ENCODE measurements around the gene ATP5ME. TPM values are rescaled to one million over a fixed set of nuclear protein-coding genes. Genes with fewer than 3 reads are reported as not detected.
A peak's percentile ranks its signal among the peaks of the same experiment; 100 is the strongest.

The ATP5ME gene
- total and polyA plus RNA-seq, 2 of the 13 experiments (the other 11 are each of a cell fraction or from before 2014, with no cell fraction given) = 305 to 753 TPM

- TF ChIP-seq, protein P1, sequence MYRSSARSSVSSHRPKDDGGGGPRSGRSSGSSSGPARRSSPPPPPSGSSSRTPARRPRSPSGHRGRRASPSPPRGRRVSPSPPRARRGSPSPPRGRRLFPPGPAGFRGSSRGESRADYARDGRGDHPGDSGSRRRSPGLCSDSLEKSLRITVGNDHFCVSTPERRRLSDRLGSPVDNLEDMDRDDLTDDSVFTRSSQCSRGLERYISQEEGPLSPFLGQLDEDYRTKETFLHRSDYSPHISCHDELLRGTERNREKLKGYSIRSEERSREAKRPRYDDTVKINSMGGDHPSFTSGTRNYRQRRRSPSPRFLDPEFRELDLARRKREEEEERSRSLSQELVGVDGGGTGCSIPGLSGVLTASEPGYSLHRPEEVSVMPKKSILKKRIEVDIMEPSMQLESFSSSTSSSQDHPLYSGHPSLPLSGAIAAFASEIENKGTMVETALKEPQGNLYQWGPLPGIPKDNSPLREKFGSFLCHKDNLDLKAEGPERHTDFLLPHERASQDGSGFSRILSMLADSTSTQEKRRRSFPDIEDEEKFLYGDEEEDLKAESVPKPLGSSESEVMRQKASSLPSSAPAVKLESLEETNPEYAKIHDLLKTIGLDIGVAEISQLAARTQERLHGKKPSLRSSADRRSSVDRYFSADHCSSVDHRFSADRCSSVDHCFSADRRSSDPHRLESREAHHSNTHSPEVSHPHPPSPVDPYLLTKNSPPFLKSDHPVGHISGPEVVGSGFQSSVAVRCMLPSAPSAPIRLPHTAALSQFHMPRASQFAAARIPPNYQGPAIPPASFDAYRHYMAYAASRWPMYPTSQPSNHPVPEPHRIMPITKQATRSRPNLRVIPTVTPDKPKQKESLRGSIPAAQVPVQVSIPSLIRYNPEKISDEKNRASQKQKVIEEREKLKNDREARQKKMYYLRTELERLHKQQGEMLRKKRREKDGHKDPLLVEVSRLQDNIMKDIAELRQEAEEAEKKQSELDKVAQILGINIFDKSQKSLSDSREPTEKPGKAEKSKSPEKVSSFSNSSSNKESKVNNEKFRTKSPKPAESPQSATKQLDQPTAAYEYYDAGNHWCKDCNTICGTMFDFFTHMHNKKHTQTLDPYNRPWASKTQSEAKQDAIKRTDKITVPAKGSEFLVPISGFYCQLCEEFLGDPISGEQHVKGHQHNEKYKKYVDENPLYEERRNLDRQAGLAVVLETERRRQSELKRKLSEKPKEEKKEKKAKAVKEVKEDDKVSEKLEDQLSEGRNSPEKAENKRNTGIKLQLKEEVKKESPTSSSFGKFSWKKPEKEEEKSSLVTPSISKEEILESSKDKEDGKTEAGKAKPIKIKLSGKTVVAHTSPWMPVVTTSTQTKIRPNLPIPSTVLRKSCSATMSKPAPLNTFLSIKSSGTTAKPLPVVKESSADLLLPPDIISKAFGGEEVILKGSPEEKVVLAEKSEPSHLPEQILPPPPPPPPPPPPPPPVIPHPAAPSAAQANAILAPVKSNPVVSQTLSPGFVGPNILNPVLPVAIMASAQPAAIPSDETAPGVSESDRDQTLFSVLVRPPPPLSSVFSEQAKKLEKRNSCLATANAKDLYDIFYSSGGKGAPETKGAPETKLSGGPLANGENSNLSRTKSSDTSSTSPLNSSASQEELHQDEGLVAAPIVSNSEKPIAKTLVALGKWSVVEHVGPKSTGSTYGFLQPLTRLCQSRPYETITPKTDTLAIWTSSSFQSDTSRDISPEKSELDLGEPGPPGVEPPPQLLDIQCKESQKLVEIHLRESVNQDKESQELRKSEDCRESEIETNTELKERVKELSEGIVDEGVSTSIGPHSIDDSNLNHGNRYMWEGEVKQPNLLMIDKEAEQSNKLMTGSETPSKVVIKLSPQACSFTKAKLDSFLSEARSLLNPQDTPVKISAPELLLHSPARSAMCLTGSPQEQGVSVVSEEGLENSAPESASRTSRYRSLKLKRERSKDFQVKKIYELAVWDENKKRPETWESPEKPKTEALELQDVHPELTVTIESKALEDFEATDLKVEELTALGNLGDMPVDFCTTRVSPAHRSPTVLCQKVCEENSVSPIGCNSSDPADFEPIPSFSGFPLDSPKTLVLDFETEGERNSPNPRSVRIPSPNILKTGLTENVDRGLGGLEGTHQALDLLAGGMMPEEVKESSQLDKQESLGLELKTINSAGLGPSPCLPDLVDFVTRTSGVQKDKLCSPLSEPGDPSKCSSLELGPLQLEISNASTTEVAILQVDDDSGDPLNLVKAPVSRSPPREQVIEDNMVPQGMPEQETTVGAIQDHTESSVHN (CRISPR knock-in tag; IDR thresholded peaks at IDR 0.05) = peak; percentile 27; the same call in 1 of the 2 replicates
- TF ChIP-seq RFX5 (IDR thresholded peaks at IDR 0.05; ENCODE audit: low read depth, low read length) (no peak), KLF11 (CRISPR knock-in tag; IDR thresholded peaks at IDR 0.05) (no peak), ZBTB39 (CRISPR knock-in tag; IDR thresholded peaks at IDR 0.05) (no peak), ASH2L (IDR thresholded peaks at IDR 0.05; ENCODE audit: insufficient read length, low read depth, low read length) (no peak), TSC22D2 (CRISPR knock-in tag; IDR thresholded peaks at IDR 0.05; ENCODE audit: borderline replicate concordance) (no peak), FOXP1 (IDR thresholded peaks at IDR 0.05) (no peak), FOXP1 (CRISPR knock-in tag; IDR thresholded peaks at IDR 0.05) (peak; percentile 88), ZNF616 (CRISPR knock-in tag; IDR thresholded peaks at IDR 0.05; ENCODE audit: low read depth) (no peak), PRMT3 (CRISPR knock-in tag; IDR thresholded peaks at IDR 0.05; ENCODE audit: borderline replicate concordance, low read depth) (no peak), HMGA1 (CRISPR knock-in tag; conservative IDR thresholded peaks at IDR 0.05) (no peak), ZNF772 (CRISPR knock-in tag; IDR thresholded peaks at IDR 0.05) (peak; percentile 70; the same call in 1 of the 2 replicates), ZNF460 (CRISPR knock-in tag; IDR thresholded peaks at IDR 0.05; ENCODE audit: borderline replicate concordance) (no peak), SMAD9 (CRISPR knock-in tag; IDR thresholded peaks at IDR 0.05) (no peak), HNRNPK (IDR thresholded peaks at IDR 0.05; ENCODE audit: low read depth, low read length, poor library complexity, severe bottlenecking) (no peak), KDM1A (CRISPR knock-in tag; IDR thresholded peaks at IDR 0.05) (no peak), HDAC1 (CRISPR knock-in tag; IDR thresholded peaks at IDR 0.05) (peak; percentile 70)
- TF ChIP-seq, protein P2, sequence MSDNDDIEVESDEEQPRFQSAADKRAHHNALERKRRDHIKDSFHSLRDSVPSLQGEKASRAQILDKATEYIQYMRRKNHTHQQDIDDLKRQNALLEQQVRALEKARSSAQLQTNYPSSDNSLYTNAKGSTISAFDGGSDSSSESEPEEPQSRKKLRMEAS (IDR thresholded peaks at IDR 0.05) = peak; percentile 31
These were observed 15.1 kb downstream of the ATP5ME start (continued) for GRCh38 chr4:658681-659667.

Data from HepG2 (cell line).